Testis (tissue), 3 donors: ENCODE data around the gene APAF1. TPM values are rescaled to one million over a fixed set of nuclear protein-coding genes. Genes with fewer than 3 reads are reported as not detected.

ENCODE experiments used
- DNase-seq: peaks from one replicate; pipeline ENCODE4 v3.0.0-alpha.2; 2019
- H3K27ac ChIP-seq, 2 donors: fragments of 200-600 bp; sonication (generic); one replicate each; pipeline ENCODE4 v1.5.1; 2019
- H3K27me3 ChIP-seq: fragments of 200-600 bp; sonication (generic); one replicate; pipeline ENCODE4 v1.5.1; 2019
- H3K36me3 ChIP-seq: fragments of 200-600 bp; sonication (generic); one replicate; pipeline ENCODE4 v1.5.1; 2017; ENCODE audit warnings: low read depth; ENCODE audit errors: missing control alignments
- H3K4me1 ChIP-seq: fragments of 200-600 bp; sonication (generic); one replicate; pipeline ENCODE4 v1.5.1; 2019
- H3K4me3 ChIP-seq, 2 donors: fragments of 200-600 bp; sonication (generic); one replicate each; pipeline ENCODE4 v1.5.1; 2017 to 2019
- H3K9me3 ChIP-seq: fragments of 200-600 bp; sonication (generic); one replicate; pipeline ENCODE4 v1.5.1; 2017
- POLR2A ChIP-seq: fragments of 450-650 bp; IDR thresholded peaks from one replicate; pipeline ENCODE4 v1.6.1; 2017; ENCODE audit warnings: antibody characterized with exemption, mild to moderate bottlenecking, moderate library complexity
- WGBS, 2 donors: methylation state at CpG; one replicate each; pipeline ENCODE4 v1.1.5; 2018; 5-methylcytosine and 5-hydroxymethylcytosine counted together
- intact Hi-C: fragments of 100-400 bp; cut with DNase I; formaldehyde crosslinking; loops from one replicate; pipeline ENCODE4 v1.15.1; 2023; ENCODE audit warnings: low total_unique reads
- polyA plus RNA-seq: library from polyadenylated mRNA; stranded (reverse); fragments of 350-450 nt; fragmentation: Illumina TruSeq; extraction: RNeasy Lipid Tissue Mini Kit (QIAGEN cat#74804); gene quantifications from one replicate; pipeline ENCODE4 v1.2.3, GENCODE V29; 2014; ENCODE audit warnings: low read depth, low replicate concordance; ENCODE audit not compliant: insufficient read depth
- total RNA-seq, 2 donors: library from RNA; depleted of rRNA; stranded (reverse); fragments of >200 nt; gene quantifications; one replicate each; pipeline ENCODE4 v1.2.3, GENCODE V29; 2016
- TF ChIP-seq, protein P1 (sequence below), 3 experiments: fragments of 450-650 bp in 2 of 3; fragments of 200-600 bp in 1 of 3; sonication (generic) in 1 of 3; IDR thresholded peaks; one replicate each; pipeline ENCODE4 v1.5.1; 2016 to 2019; ENCODE audit warnings: antibody characterized with exemption in 3 of 3, mild to moderate bottlenecking in 2 of 3, moderate library complexity in 1 of 3

APAF1 gene
- total and polyA plus RNA-seq, 3 donors from 2014 or later, result 5.8 to 11.1 (median 10.6) TPM

GRCh38 chr12:98671459-98671858, 26.4 kb downstream of the APAF1 start:
- H3K27me3 ChIP-seq, result no peaks in the 10 kb centered on the region
- intact Hi-C loops, result no loop called here
- 56 to 75% methylated on average over 7 of the region's 7 CpGs for WGBS, 2 donors
- H3K4me1 ChIP-seq, result no peaks in the 10 kb centered on the region
- H3K9me3 ChIP-seq, result no peaks in the 10 kb centered on the region
- no peak for TF ChIP-seq POLR2A
- TF ChIP-seq, protein P1, sequence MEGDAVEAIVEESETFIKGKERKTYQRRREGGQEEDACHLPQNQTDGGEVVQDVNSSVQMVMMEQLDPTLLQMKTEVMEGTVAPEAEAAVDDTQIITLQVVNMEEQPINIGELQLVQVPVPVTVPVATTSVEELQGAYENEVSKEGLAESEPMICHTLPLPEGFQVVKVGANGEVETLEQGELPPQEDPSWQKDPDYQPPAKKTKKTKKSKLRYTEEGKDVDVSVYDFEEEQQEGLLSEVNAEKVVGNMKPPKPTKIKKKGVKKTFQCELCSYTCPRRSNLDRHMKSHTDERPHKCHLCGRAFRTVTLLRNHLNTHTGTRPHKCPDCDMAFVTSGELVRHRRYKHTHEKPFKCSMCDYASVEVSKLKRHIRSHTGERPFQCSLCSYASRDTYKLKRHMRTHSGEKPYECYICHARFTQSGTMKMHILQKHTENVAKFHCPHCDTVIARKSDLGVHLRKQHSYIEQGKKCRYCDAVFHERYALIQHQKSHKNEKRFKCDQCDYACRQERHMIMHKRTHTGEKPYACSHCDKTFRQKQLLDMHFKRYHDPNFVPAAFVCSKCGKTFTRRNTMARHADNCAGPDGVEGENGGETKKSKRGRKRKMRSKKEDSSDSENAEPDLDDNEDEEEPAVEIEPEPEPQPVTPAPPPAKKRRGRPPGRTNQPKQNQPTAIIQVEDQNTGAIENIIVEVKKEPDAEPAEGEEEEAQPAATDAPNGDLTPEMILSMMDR (IDR thresholded peaks at IDR 0.05), result no peak
- H3K36me3 ChIP-seq, result no peaks in the 10 kb centered on the region
- H3K27ac ChIP-seq, result no peak overlapping the region
- DNase-seq, result no peak
- H3K4me3 ChIP-seq, result no peak overlapping the region

- no peak for DNase-seq
- H3K27ac ChIP-seq, result no peak overlapping the region
- H3K4me1 ChIP-seq, result no peaks in the 10 kb centered on the region
- intact Hi-C loops, result no loop called here
- no peak for TF ChIP-seq POLR2A
- TF ChIP-seq, protein P1 (IDR thresholded peaks at IDR 0.05), result no peak
- no peaks in the 10 kb centered on the region for H3K9me3 ChIP-seq
- no peak overlapping the region for H3K4me3 ChIP-seq
- no peaks in the 10 kb centered on the region for H3K27me3 ChIP-seq
- no peaks in the 10 kb centered on the region for H3K36me3 ChIP-seq
These were observed 29.8 kb downstream of the APAF1 start for GRCh38 chr12:98674841-98675240.

DNA sequence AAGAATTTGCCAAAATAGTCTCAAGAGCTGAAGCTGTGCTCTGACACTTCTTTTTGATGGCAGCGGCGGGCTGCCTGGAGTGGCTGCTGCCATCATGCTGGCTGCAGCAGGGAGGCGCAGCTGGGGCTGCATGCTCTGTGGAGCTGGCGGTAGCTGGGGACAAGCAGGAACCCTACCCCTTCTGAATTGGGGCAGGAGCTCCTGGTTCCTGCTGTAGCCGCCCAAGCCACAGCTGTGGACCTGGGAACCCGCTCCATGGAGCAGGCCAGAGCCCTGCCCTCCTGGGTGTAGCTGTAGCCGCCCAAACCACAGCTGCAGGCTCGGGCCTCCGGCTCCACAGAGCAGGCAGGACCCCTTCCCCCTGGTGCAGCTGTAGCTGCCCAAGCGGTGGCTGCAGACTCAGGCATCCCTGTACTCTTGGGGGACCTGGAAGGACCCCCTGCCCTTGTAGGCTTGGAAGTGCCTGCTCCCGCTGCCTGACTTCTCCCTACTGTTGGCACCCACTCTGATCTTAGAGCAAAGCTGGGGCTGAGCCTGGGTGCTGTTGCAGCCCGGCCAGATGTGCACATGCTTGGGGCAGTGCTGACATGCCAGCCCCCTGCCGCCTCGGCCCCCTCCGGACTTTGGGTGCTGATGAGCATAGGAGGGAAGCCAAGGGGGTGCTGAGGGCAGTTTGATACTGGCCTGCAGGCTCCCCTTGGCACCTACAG, 33.3 kb downstream of the APAF1 start:
- intact Hi-C loops, result no loop called here
- H3K4me1 ChIP-seq, result no peaks in the 10 kb centered on the region
- WGBS, 2 donors, result 93 to 95% methylated on average over 6 to 15 of the region's 15 CpGs
- no peaks in the 10 kb centered on the region for H3K36me3 ChIP-seq
- DNase-seq, result no peak
- no peaks in the 10 kb centered on the region for H3K27me3 ChIP-seq
- H3K9me3 ChIP-seq, result no peaks in the 10 kb centered on the region
- TF ChIP-seq, protein P1 (IDR thresholded peaks at IDR 0.05), result no peak
- TF ChIP-seq POLR2A, result no peak
- no peak overlapping the region for H3K27ac ChIP-seq
- no peak overlapping the region for H3K4me3 ChIP-seq

DNA sequence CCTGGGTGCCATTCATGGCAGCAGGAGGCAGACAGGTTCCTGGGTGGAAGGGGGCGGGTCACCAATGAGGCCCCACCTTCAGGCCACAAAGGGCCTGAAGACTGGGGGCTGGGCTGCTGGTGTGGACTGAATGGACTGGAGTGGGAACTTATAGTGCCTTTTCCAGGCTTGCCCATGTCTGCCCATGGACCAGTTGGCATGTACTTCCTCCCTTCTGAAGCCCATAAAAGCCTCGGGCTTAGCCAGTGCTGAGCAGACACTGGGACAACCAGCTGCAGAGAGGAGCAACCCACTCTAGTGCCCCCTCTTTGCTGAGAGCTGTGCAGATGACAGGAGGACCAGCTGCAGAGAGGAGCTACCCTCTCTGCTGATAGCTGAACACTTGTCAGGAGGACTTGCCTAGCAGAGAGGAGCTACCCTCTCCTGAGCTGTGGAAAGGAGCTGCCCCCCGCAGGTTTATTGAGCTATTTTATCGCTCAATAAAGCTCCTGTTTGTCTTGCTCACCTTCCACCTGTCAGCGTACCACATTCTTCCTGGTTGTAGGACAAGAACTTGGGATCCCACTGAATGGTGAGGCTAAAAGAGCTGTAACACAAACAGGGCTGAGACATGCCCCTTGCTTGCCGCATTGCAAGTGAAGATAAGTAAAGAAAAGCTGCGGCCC, 34.0 kb downstream of the APAF1 start:
- Histone ChIP-seq H3K4me1 (no peaks in the 10 kb centered on the region), H3K27me3 (no peaks in the 10 kb centered on the region), H3K27ac (no peak overlapping the region), H3K36me3 (no peaks in the 10 kb centered on the region), H3K4me3 (no peak overlapping the region), H3K9me3 (no peaks in the 10 kb centered on the region)
- intact Hi-C loops, result no loop called here
- DNase-seq, result no peak
- 92 to 97% methylated on average over 5 to 7 of the region's 7 CpGs for WGBS, 2 donors
- TF ChIP-seq, protein P1 (IDR thresholded peaks at IDR 0.05), result no peak

DNA sequence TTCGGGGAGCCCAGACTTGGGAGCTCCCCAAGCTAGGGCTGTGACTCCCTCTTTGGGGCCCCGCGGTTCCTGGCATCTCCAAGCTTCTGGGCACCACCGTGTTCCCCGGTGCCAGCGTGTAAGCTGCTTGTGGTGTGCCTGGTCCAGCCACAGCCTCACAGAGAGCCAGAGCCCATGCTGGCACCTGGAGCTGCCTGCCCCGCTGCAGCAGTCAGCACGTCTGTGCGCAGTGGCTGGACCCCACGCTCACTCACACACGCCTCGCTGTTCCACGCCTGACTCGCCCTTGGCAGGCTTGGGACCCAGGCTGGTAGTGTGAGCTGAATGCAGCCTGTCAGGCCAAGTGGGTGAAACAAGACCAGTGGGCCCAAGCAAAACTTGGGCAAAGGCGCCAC, 34.5 kb downstream of the APAF1 start:
- TF ChIP-seq POLR2A, result no peak
- TF ChIP-seq, protein P1 (IDR thresholded peaks at IDR 0.05), result no peak
- no peak overlapping the region for H3K4me3 ChIP-seq
- H3K36me3 ChIP-seq, result no peaks in the 10 kb centered on the region
- no peak for DNase-seq
- intact Hi-C loops, result no loop called here
- WGBS, 2 donors, result 88 to 96% methylated on average over 11 to 15 of the region's 15 CpGs
- no peak overlapping the region for H3K27ac ChIP-seq
- no peaks in the 10 kb centered on the region for H3K4me1 ChIP-seq
- no peaks in the 10 kb centered on the region for H3K27me3 ChIP-seq
- no peaks in the 10 kb centered on the region for H3K9me3 ChIP-seq
